Right lobe of liver (tissue), 6 donors: ENCODE measurements around the gene RGS11. TPM values are rescaled to one million over a fixed set of nuclear protein-coding genes. Genes with fewer than 3 reads are reported as not detected.

ENCODE experiments used
- ATAC-seq, 4 donors: fragments of 200-7000 bp; cut with Tn5 transposase; one replicate each; pipeline ENCODE4 v1.9.1; 2020; ENCODE audit warnings: mild to moderate bottlenecking in 4 of 4, moderate library complexity in 4 of 4
- DNase-seq, 3 donors: peaks; one replicate each; pipeline ENCODE4 v3.0.0-alpha.2; 2020
- H3K27ac ChIP-seq, 3 donors: fragments of 200-600 bp; one replicate each; pipeline ENCODE4 v1.8.0; 2022
- H3K27me3 ChIP-seq, 2 donors: fragments of 200-600 bp; one replicate each; pipeline ENCODE4 v1.8.0; 2022
- H3K36me3 ChIP-seq, 4 donors: fragments of 200-600 bp; sonication (generic) in 1 of 4; one replicate each; pipeline versions ENCODE4 v1.5.1 to v1.8.0; 2017 to 2022; ENCODE audit warnings: control low read depth in 1 of 4
- H3K4me1 ChIP-seq, 4 donors: fragments of 200-600 bp; sonication (generic) in 1 of 4; one replicate each; pipeline versions ENCODE4 v1.5.1 to v1.8.0; 2017 to 2022; ENCODE audit warnings: control low read depth in 1 of 4
- H3K4me3 ChIP-seq, 3 donors: fragments of 200-600 bp; one replicate each; pipeline ENCODE4 v1.8.0; 2022
- H3K9me3 ChIP-seq, 4 donors: fragments of 200-600 bp; sonication (generic) in 1 of 4; one replicate each; pipeline versions ENCODE4 v1.5.1 to v1.8.0; 2017 to 2022; ENCODE audit warnings: control low read depth in 1 of 4
- POLR2A ChIP-seq: fragments of 450-650 bp; IDR thresholded peaks from one replicate; pipeline ENCODE4 v1.6.1; 2017; ENCODE audit warnings: antibody characterized with exemption, mild to moderate bottlenecking
- WGBS: methylation state at CpG from one replicate; pipeline ENCODE4 v1.1.6; 2018; ENCODE audit warnings: low coverage, low lambda C conversion rate; ENCODE audit not compliant: insufficient coverage; ENCODE audit errors: missing lambda C conversion rate; 5-methylcytosine and 5-hydroxymethylcytosine counted together
- intact Hi-C, 2 donors: fragments of 100-400 bp; cut with DNase I; formaldehyde crosslinking; loops; one replicate each; pipeline versions ENCODE4 v1.11.2 to v1.14.1; 2022
- total RNA-seq, 6 experiments: library from RNA; depleted of rRNA in 2 of 6; stranded (reverse); fragments of >200 nt in 2 of 6; fragmentation: NEBNext Ultra II Directional in 3 of 6; extraction: Animal tissue kit (Norgen Biotek cat#: 25700) in 3 of 6; gene quantifications; one replicate each; pipeline versions ENCODE4 v1.1.0 to v1.2.4, GENCODE V29; 2016 to 2023
- TF ChIP-seq, protein P1 (sequence below), 4 donors: fragments of 200-600 bp in 3 of 4; fragments of 450-650 bp in 1 of 4; IDR thresholded peaks; one replicate each; pipeline versions ENCODE4 v1.5.1 to v1.8.0; 2016 to 2022; ENCODE audit warnings: antibody characterized with exemption in 4 of 4, mild to moderate bottlenecking in 2 of 4
- donor health status: DM: no; HTN: yes; CAD: no.
- donor health status: DM: no; HTN: no; CAD: no.
- donor health status: DM: no; HTN: no; CAD: no.
- donor health status: DM: no; HTN: yes; CAD: no.
- donor health status: DM: no; HTN: yes; CAD: no.

RGS11 gene
- total RNA-seq, 6 experiments from 2014 or later, result 0.37 to 1.3 (median 0.80) TPM

DNA sequence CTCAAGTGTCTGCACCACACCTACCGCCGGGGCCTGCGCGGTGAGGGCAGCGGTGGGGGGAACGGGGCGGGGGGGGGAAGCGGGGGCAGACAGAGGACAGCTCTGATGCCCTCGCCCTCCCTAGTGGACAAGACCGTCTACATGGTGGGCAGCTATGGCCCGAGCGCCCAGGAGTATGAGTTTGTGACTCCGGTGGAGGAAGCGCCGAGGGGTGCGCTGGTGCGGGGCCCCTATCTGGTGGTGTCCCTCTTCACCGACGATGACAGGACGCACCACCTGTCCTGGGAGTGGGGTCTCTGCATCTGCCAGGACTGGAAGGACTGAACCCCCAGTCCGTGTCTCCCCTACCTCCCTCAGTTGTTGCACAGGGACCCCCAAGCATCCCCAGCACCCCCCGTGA is 6.7 kb upstream of the RGS11 start:
- TF ChIP-seq, protein P1, sequence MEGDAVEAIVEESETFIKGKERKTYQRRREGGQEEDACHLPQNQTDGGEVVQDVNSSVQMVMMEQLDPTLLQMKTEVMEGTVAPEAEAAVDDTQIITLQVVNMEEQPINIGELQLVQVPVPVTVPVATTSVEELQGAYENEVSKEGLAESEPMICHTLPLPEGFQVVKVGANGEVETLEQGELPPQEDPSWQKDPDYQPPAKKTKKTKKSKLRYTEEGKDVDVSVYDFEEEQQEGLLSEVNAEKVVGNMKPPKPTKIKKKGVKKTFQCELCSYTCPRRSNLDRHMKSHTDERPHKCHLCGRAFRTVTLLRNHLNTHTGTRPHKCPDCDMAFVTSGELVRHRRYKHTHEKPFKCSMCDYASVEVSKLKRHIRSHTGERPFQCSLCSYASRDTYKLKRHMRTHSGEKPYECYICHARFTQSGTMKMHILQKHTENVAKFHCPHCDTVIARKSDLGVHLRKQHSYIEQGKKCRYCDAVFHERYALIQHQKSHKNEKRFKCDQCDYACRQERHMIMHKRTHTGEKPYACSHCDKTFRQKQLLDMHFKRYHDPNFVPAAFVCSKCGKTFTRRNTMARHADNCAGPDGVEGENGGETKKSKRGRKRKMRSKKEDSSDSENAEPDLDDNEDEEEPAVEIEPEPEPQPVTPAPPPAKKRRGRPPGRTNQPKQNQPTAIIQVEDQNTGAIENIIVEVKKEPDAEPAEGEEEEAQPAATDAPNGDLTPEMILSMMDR (IDR thresholded peaks at IDR 0.05), result no peak
- no peak for TF ChIP-seq POLR2A
- no peaks in the 10 kb centered on the region for H3K36me3 ChIP-seq
- peaks cover 0 to 18% of the 10 kb centered on the region in 2 donors for H3K27me3 ChIP-seq
- intact Hi-C loops, result no loop called here
- no CpG with 5 or more reads among the region's 22 CpGs for WGBS
- DNase-seq, result no peak
- no peak for ATAC-seq
- no peaks in the 10 kb centered on the region for H3K9me3 ChIP-seq
- no peak overlapping the region for H3K4me3 ChIP-seq
- H3K4me1 ChIP-seq, result no peaks in the 10 kb centered on the region
- no peak overlapping the region for H3K27ac ChIP-seq

DNA sequence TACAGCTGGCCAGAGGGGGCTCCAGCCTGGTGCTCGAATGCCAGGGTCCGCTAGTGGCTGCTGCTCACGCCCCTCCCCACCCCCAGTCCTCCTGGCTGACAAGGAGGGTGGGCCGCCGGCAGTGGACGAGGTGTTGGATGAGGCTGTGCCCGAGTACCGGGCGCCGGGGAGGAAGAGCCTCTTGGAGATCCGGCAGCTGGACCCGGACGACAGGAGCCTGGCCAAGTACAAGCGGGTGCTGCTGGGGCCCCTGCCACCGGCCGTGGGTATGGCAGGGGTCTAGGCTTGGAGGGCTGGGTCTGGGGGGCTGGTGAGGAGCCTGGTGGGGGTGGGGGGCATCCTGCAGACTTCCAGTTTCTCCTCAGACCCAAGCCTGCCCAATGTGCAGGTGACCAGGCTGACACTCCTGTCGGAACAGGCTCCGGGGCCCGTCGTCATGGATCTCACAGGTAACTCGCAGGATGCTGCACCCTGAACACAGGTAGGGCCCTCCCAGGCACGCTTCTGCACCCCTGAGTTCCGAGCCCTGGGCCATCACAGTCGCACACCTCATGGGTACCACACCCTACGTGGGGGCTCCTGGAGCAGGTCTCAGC is 6.0 kb upstream of the RGS11 start:
- DNase-seq (no peak), ATAC-seq (no peak)
- WGBS, result no CpG with 5 or more reads among the region's 25 CpGs
- no peak overlapping the region for H3K27ac ChIP-seq
- TF ChIP-seq, protein P1 (IDR thresholded peaks at IDR 0.05), result no peak
- no peak for TF ChIP-seq POLR2A
- no peaks in the 10 kb centered on the region for H3K9me3 ChIP-seq
- H3K36me3 ChIP-seq, result no peaks in the 10 kb centered on the region
- H3K27me3 ChIP-seq, result peaks cover 0 to 18% of the 10 kb centered on the region in 2 donors
- no peak overlapping the region for H3K4me3 ChIP-seq
- no peaks in the 10 kb centered on the region for H3K4me1 ChIP-seq
- intact Hi-C loops, result no loop called here

- Histone ChIP-seq H3K9me3 (no peaks in the 10 kb centered on the region), H3K4me1 (no peaks in the 10 kb centered on the region), H3K27ac (no peak overlapping the region), H3K36me3 (no peaks in the 10 kb centered on the region), H3K27me3 (peaks cover 0 to 18% of the 10 kb centered on the region in 2 donors), H3K4me3 (no peak overlapping the region)
- peak in 1 of 4 donors; percentile 3 for ATAC-seq
- no peak for DNase-seq
- intact Hi-C loops, result no loop called here
- TF ChIP-seq, protein P1 (IDR thresholded peaks at IDR 0.05), result no peak
- TF ChIP-seq POLR2A, result no peak
- 62% methylated on average over 3 of the region's 27 CpGs for WGBS
These were observed 5.4 kb upstream of the RGS11 start for GRCh38 chr16:280991-281659.

DNA sequence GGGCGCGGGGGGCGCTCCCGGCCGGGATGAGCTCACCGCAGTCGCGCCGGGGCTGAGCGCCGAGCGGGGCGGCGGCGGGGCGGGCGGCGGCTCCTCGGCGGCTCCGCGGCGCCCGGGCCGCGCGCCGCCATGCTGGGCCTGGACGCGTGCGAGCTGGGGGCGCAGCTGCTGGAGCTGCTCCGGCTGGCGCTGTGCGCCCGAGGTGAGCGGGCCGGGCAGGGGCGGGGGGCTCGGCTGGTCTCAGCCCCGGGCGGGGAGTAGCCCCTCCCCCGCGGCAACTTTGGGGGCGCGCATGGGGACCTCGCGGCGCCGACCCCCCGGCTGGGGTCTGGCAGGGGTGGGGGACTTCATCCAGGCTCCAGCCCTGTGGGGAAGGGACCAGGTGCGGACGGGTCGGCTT is 4.8 kb upstream of the RGS11 start, which contains the start of gene ARHGDIG:
TSS of gene ARHGDIG (plus strand) at position 40 of the 400 bp plus-strand sequence. CDS start at position 130, 90 bp downstream.
- no peak for TF ChIP-seq POLR2A
- TF ChIP-seq, protein P1 (IDR thresholded peaks at IDR 0.05), result no peak
- no peaks in the 10 kb centered on the region for H3K9me3 ChIP-seq
- H3K27ac ChIP-seq, result no peak within 1 kb of the TSS
- no peak within 1 kb of the TSS for H3K4me3 ChIP-seq
- ATAC-seq (no peak), DNase-seq (no peak)
- no CpG with 5 or more reads among the region's 54 CpGs for WGBS
- H3K27me3 ChIP-seq, result peaks cover 0 to 18% of the 10 kb centered on the region in 2 donors
- H3K4me1 ChIP-seq, result no peaks in the 10 kb centered on the region
- intact Hi-C loops, result no loop called here
- H3K36me3 ChIP-seq, result no peaks in the 10 kb centered on the region
